ENCODE results near the gene TRAPPC1. TPM values are rescaled to one million over a fixed set of nuclear protein-coding genes. Genes with fewer than 3 reads are reported as not detected.

The TRAPPC1 gene
- total and polyA plus RNA-seq, 4 donors = 15.9 to 96.9 (median 57.2) TPM

- Histone ChIP-seq H3K4me1 (ENCODE audit: control insufficient read depth in 4 of 4, insufficient read depth in 4 of 4, low read length in 3 of 4) (no peaks in the 10 kb centered on the region), H3K27ac (ENCODE audit: low read depth in 1 of 2, low read length in 2 of 2) (no peak overlapping the region), H3K9ac (ENCODE audit: low read depth in 1 of 2, low read length in 2 of 2) (no peak overlapping the region), H3K9me3 (ENCODE audit: control insufficient read depth in 4 of 4, low read length in 3 of 4) (no peaks in the 10 kb centered on the region), H3K27me3 (ENCODE audit: control insufficient read depth in 4 of 4, insufficient read depth in 4 of 4, low read length in 3 of 4) (no peaks in the 10 kb centered on the region), H3K36me3 (ENCODE audit: control insufficient read depth in 4 of 4, insufficient read depth in 3 of 4, low read depth in 1 of 4, low read length in 3 of 4) (peaks cover 4 to 39% (median 25%) of the 10 kb centered on the region in 4 donors), H3K4me3 (ENCODE audit: low read depth in 1 of 3, low read length in 3 of 3) (no peak overlapping the region)
- no peak for TF ChIP-seq RXRA (IDR thresholded peaks at IDR 0.05)
- 78% methylated on average over 3 of the region's 3 CpGs for WGBS
- DNase-seq (ENCODE audit: low spot score) = no peak
These were observed 18.8 kb upstream of the TRAPPC1 start for GRCh38 chr17:7950578-7950977.

GRCh38 chr17:7947651-7948050, 15.9 kb upstream of the TRAPPC1 start:
- H3K4me3 ChIP-seq (ENCODE audit: low read depth in 1 of 3, low read length in 3 of 3) = no peak overlapping the region
- peaks cover 9 to 61% (median 43%) of the 10 kb centered on the region in 4 donors for H3K36me3 ChIP-seq (ENCODE audit: control insufficient read depth in 4 of 4, insufficient read depth in 3 of 4, low read depth in 1 of 4, low read length in 3 of 4)
- H3K27ac ChIP-seq (ENCODE audit: low read depth in 1 of 2, low read length in 2 of 2) = no peak overlapping the region
- no peak for TF ChIP-seq CTCF (IDR thresholded peaks at IDR 0.05; ENCODE audit: low read depth, low read length, missing input control)
- WGBS = 92% methylated on average over 5 of the region's 5 CpGs
- no peaks in the 10 kb centered on the region for H3K4me1 ChIP-seq (ENCODE audit: control insufficient read depth in 4 of 4, insufficient read depth in 4 of 4, low read length in 3 of 4)
- no peak overlapping the region for H3K9ac ChIP-seq (ENCODE audit: low read depth in 1 of 2, low read length in 2 of 2)
- H3K9me3 ChIP-seq (ENCODE audit: control insufficient read depth in 4 of 4, low read length in 3 of 4) = no peaks in the 10 kb centered on the region
- H3K27me3 ChIP-seq (ENCODE audit: control insufficient read depth in 4 of 4, insufficient read depth in 4 of 4, low read length in 3 of 4) = no peaks in the 10 kb centered on the region
- no peak for DNase-seq (ENCODE audit: low spot score)

- H3K9me3 ChIP-seq (ENCODE audit: control insufficient read depth in 4 of 4, low read length in 3 of 4) = no peaks in the 10 kb centered on the region
- H3K9ac ChIP-seq (ENCODE audit: low read depth in 1 of 2, low read length in 2 of 2) = no peak overlapping the region
- WGBS = 76% methylated on average over 5 of the region's 5 CpGs
- H3K27ac ChIP-seq (ENCODE audit: low read depth in 1 of 2, low read length in 2 of 2) = no peak overlapping the region
- H3K4me1 ChIP-seq (ENCODE audit: control insufficient read depth in 4 of 4, insufficient read depth in 4 of 4, low read length in 3 of 4) = no peaks in the 10 kb centered on the region
- H3K4me3 ChIP-seq (ENCODE audit: low read depth in 1 of 3, low read length in 3 of 3) = no peak overlapping the region
- peaks cover 9 to 63% (median 44%) of the 10 kb centered on the region in 4 donors for H3K36me3 ChIP-seq (ENCODE audit: control insufficient read depth in 4 of 4, insufficient read depth in 3 of 4, low read depth in 1 of 4, low read length in 3 of 4)
- no peak for TF ChIP-seq ZBTB33 (IDR thresholded peaks at IDR 0.05)
- TF ChIP-seq JUND (IDR thresholded peaks at IDR 0.05) = no peak
- no peak for TF ChIP-seq SP1 (IDR thresholded peaks at IDR 0.05)
- TF ChIP-seq RXRA (IDR thresholded peaks at IDR 0.05) = no peak
- TF ChIP-seq MAX (IDR thresholded peaks at IDR 0.05) = no peak
- no peak for TF ChIP-seq REST (IDR thresholded peaks at IDR 0.05)
- TF ChIP-seq FOXA2 (IDR thresholded peaks at IDR 0.05) = no peak
- TF ChIP-seq TAF1 (conservative IDR thresholded peaks at IDR 0.05) = no peak
- TF ChIP-seq EGR1 (IDR thresholded peaks at IDR 0.05; ENCODE audit: low read depth in 2 of 2) = no peak
- no peak for TF ChIP-seq ATF3 (IDR thresholded peaks at IDR 0.05)
- TF ChIP-seq GABPA (IDR thresholded peaks at IDR 0.05 in 1 of 2, conservative IDR thresholded peaks at IDR 0.05 in 1 of 2) = no peak
- no peak for TF ChIP-seq NR2F2 (IDR thresholded peaks at IDR 0.05)
- TF ChIP-seq HNF4G (IDR thresholded peaks at IDR 0.05) = no peak
- TF ChIP-seq HNF4A (conservative IDR thresholded peaks at IDR 0.05) = no peak
- TF ChIP-seq CTCF (IDR thresholded peaks at IDR 0.05; ENCODE audit: low read depth, low read length, missing input control) = no peak
- H3K27me3 ChIP-seq (ENCODE audit: control insufficient read depth in 4 of 4, insufficient read depth in 4 of 4, low read length in 3 of 4) = no peaks in the 10 kb centered on the region
- DNase-seq (ENCODE audit: low spot score) = no peak
These were observed 14.7 kb upstream of the TRAPPC1 start for GRCh38 chr17:7946441-7946840.
